Activated CD4-positive, alpha-beta T cell treated with anti-CD3 and anti-CD28 coated beads for 4 hours (primary cell): Measurements from ENCODE around the gene ANAPC7.
"Not testable (repeated sequence)": the region's sequence is repeated elsewhere in the genome, so short reads cannot be mapped to it uniquely, and the experiment has no call there.

Experiments used
- DNase-seq, 2 donors: peaks; one replicate each; pipeline ENCODE4 v3.0.0-alpha.2; 2020

The ANAPC7 gene

GRCh38 chr12:110373962-110374611 lies 29.4 kb downstream of the ANAPC7 start:
- no peak for DNase-seq

DNA sequence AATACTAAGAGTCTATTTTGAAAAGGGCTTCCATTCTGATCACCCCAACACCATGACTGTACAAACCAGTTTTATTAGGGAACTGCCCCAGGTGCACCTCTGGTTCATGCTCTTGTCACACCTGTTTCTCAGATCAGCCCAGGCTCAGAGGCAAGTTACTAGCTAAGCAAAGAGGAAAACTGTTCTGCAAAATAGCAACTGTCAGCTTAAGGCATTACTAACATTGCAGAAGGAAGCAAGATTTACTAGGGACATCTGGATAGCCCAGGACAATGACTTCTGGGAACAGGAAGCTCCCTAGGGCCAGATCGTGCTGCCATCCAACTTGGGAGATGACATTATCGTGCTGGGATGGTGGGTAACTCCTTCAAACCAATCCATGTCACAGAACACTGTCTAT lies 30.1 kb downstream of the ANAPC7 start:
- no peak for DNase-seq

- no peak for DNase-seq
Observed at GRCh38 chr12:110373025-110373424, 30.5 kb downstream of the ANAPC7 start.

- DNase-seq = no peak
Observed at GRCh38 chr12:110372056-110372425, 31.5 kb downstream of the ANAPC7 start.

GRCh38 chr12:110371408-110372055 lies 32.0 kb downstream of the ANAPC7 start:
- DNase-seq = no peak

DNA sequence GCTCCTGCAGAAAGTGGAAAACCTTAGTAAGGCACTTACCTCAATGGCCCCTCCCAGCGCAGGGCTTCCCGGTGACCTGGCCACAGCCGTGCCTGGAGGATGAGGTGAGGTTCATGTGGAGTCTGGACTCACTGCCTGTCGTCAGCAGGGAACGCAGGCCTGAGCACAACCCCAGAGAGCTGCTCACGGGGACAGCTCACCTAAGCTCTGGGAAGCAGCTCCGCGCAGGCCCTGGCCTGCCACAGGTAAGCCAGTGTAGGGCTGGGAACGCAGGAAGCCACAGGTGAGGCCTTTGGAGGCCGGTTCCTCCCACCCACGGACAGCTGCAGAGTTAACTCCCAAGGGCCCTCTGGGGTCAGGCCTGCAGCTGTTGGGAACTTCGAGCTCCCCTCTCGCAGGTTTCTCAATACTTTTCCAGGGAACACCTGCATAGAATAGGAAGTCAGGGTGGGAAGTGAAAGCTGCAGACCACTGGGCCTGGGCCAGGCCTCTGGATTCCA lies 32.7 kb downstream of the ANAPC7 start:
- no peak for DNase-seq

- DNase-seq = no peak
Observed at GRCh38 chr12:110369992-110370391, 33.5 kb downstream of the ANAPC7 start.

DNA sequence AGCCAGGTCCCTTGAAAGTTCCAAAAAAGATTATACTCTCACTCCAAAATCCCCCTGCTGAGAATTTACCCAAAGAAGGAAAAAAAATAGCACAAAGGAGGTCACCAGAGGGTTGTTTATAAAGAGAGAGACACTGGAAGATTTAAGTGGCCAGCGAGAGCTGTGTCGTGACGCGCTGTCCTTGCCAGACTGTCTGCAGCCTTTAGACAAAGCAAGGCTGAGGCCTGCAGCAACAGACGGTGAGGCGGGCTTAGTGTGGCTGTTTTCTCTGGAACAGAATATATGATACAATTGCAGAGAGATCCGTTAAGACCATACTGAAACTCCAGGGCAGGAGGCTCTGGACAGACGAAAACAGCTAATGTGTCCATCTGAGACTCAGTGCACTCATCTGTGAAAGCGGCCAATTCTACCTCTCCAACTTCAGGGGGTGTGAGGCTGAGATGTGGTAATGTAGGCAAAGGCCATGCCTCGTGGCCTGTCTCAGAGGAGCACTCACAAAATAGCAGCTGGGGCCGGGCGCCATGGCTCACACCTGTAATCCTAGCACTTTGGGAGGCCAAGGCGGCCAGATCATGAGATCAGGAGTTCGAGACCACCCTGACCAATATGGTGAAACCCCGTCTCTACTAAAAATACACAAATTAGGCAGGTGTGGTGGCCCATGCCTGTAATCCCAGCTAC lies 36.2 kb downstream of the ANAPC7 start:
- no peak for DNase-seq

GRCh38 chr12:110366321-110367142 lies 37.0 kb downstream of the ANAPC7 start:
- DNase-seq = no peak

- DNase-seq = no peak
Observed at GRCh38 chr12:110365489-110366320, 37.8 kb downstream of the ANAPC7 start.

DNA sequence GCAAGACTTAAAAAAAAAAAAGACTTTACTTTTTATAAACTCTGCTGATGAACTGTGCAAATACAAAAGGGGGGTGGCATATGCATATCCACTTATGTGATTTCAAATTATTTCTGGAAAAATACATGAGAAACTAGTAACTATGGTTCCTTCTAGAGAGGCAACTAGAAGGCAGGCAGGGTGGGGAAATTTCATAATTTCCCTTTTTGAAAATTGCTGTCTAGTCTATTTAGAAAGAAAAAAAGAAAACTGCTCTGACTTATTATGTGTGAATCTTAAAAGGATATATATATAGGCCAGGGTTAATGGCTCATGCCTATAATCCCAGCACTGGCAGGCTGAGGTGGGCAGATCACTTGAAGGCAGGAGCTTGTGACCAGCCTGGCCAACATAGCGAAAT lies 42.3 kb downstream of the ANAPC7 start:
- DNase-seq = no peak

DNA sequence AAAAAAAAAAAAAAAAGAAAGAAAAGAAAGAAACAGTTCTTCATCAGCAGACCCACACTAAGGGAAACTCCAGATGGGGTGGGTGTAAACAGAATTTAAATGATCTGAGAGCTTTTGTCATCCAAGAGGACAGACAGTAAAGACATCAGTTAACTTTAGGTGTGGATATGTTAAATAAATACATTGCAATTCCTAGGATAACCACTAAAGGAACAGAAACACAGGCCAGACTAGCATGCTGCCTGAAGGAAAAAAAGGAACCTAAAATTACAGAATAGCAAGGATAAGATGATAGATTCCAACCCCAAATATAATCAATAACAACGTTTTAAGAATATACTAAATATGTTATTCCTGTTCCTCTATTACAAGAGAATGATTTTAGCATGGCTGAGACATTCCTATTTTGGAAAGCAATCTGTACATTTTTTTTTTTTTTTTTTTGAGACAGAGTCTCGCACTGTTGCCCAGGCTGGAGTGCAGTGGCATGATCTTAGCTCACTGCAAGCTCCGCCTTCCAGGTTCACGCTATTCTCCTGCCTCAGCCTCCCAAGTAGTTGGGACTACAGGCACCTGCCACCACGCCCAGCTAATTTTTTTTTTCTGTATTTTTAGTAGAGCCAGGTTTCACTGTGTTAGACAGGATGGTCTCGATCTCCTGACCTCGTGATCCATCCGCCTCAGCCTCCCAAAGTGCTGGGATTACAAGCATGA lies 45.0 kb downstream of the ANAPC7 start:
- DNase-seq = not testable (repeated sequence)

DNA sequence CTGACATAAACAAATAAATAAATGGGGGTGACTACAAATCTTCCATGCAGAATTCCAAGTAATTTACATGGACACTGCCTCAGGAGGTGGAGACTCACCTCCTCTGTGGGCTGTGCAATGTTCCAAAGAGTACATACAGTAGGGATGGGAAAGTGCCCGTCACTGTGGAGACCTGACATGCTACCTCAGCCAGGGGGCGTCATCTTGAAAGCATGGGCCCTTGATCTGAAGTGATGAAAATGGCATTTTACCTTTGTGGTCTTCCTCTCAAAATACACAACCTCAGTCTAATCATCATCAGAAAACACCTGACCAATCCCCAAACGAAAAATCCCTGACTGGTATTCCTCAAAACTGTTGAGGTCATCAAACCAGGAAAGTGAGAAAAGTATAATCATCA lies 48.4 kb downstream of the ANAPC7 start:
- peak in 1 of 2 donors; percentile 22 for DNase-seq

DNA sequence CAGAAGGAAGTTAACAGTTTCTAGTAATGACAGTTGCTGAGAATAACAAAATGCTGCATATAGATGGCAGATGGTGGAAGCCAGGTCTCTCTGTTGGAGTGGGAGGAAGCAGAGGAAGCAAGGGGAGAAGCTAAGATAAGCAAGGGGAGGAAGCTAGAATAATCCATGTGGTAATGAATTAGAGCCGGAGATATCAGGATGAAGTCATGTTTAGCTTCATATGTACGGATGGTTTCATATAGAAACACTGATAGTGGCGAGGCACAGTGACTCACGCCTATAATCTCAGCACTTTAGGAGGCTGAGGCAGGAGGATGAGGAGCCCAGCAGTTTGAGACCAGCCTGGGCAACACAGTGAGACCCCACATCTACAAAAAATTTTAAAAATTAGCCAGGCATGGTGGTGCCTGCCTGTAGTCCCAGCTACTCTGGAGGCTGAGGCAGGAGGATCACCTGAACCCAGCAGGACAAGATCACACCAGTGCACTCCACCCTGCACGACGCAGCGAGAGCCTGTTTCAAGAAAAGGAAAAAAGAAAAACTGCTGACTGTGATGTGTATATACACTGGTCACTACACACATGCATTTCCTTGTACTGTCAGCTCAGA lies 49.2 kb downstream of the ANAPC7 start:
- DNase-seq = no peak

DNA sequence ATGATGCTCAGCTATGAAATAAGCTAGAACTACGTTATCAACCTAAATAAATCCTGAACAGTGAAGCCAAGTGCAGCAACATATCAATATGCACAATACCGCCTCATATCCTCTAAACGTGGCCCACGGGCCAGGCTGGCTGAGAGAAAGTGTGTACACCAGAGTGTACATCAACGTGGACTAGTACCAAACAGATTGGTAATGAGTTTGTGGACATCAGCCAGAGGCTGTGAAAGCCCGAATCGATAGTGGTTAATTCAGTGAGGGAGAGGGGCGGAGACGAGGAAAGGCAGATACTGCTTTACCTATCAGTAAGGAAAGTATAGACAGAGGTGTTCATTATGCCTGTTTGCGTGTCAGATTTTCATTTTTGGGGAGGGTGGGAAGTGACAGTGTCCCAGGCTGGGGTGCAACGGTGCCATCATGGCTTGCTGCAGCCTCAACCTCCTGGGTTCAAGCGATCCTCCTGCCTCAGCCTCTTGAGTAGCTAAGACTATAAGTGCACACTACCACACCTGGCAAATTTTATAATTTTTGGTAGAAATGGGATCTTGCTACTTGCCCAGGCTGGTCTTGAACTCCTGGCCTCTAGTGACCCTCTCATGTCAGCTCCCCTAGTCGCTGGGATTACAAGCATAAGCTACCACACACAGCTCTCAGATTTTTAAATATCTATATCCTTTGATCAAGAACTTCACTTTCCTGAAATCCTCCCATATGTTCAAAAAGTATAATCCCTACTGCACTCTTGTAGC lies 50.1 kb downstream of the ANAPC7 start:
- no peak for DNase-seq

DNA sequence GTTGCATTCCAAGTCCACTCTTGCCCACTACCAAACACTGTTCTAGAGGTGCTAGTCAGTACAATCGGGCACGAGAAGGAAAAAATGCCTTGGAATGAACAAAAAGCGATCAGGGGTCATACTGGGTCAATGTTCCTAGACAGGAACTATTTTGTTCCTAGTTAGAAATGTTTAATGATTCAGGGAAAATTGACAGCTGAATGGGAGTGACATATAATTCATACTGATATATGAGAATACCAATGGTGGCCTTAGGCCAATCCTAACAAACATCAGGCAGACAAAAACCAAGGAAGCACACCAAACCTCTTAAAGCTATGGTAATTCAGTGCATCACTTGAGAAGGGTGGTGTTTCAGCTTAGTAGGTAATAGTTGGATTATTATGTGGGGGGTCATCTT lies 51.1 kb downstream of the ANAPC7 start:
- no peak for DNase-seq

DNA sequence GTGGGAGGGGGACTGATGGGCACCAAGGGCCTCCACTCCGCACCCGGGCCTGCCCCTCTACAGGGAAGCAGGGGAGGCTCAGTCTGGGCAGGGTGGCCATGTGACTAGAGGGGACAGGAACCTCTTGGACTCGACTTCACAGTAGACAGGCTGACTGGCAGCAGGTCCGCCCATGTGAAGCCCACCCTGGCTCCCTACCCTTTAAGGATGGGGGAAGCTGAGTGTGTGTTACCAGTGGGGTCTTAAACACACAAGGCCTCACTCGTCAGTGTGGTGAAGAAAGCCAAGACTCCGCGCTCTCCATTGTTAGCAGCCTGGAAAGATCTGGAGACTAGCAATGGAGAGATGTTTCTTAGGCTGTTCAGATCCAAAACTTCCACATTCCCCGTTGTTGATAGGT lies 52.4 kb downstream of the ANAPC7 start:
- DNase-seq = no peak

DNA sequence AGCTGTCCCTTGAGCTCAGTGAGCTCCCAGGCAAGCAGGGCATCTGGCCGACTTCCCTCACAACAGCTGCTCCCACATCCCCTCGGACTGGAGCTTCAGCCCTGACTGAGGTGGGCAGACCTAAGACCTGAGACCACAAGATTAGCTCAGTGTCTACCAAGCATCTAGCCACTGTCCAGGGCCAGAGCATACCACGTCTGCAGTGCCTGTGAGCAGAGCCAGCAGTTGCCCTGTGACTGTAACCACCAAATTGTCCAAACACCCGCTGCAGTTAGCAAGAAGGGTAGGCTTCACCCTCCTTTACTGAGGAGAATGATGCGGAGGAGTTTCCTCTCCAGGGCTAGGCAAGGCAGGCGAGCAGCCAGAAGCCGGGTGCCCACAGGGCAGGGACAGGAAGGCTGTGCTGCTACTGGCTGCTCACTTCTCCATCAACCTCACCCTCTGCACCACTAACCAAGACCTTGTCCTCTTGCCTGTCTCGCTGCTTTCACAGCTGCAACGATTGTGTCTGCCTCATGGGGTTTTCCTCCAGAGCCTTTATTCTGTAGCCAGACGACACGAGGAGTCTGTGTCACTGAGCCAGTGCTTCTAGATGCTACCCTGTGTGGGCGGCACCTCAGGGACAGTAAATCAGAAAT lies 53.9 kb downstream of the ANAPC7 start:
- peak; percentile 48 to 53 for DNase-seq

- no peak for DNase-seq
Observed at GRCh38 chr12:110349096-110349495, 54.4 kb downstream of the ANAPC7 start.
